Large intestine (tissue), 12 donors: ENCODE measurements around the gene IKBKE. TPM values are rescaled to one million over a fixed set of nuclear protein-coding genes. Genes with fewer than 3 reads are reported as not detected.
A peak's percentile ranks its signal among the peaks of the same experiment; 100 is the strongest.

ENCODE experiments used
- DNase-seq, 2 donors: peaks; one replicate each; pipeline versions ENCODE4 v3.0.0 to v3.0.0-alpha.2; 2013
- H3K27ac ChIP-seq: one replicate; pipeline ENCODE4 v1.5.1; 2013; ENCODE audit warnings: low read length
- H3K27me3 ChIP-seq: 2 replicates; pipeline ENCODE4 v1.6.1; 2013; ENCODE audit warnings: low read length; ENCODE audit not compliant: control insufficient read depth, insufficient read depth
- H3K36me3 ChIP-seq: 2 replicates; pipeline ENCODE4 v1.6.1; 2013; ENCODE audit warnings: low read length; ENCODE audit not compliant: control insufficient read depth, insufficient read depth
- H3K4me1 ChIP-seq: one replicate; pipeline ENCODE4 v1.6.1; 2013; ENCODE audit warnings: low read length; ENCODE audit not compliant: control insufficient read depth, insufficient read depth
- H3K4me3 ChIP-seq: one replicate; pipeline ENCODE4 v1.5.1; 2013; ENCODE audit warnings: low read length
- H3K9me3 ChIP-seq: one replicate; pipeline ENCODE4 v1.6.1; 2013; ENCODE audit warnings: mild to moderate bottlenecking, low read depth, low read length, moderate library complexity; ENCODE audit not compliant: control insufficient read depth
- WGBS: methylation state at CpG from one replicate; pipeline ENCODE4 v1.1.5; 2013; ENCODE audit warnings: low lambda C conversion rate; ENCODE audit not compliant: insufficient coverage; 5-methylcytosine and 5-hydroxymethylcytosine counted together
- long read RNA-seq, 11 donors: transcript quantifications; one replicate each; lab custom pipeline, GENCODE V29; 2026
- polyA plus RNA-seq: library from polyadenylated mRNA; unstranded; fragments of 120-200 nt; gene quantifications from one replicate; pipeline ENCODE4 v1.2.1, GENCODE V29; 2013

Gene IKBKE
- polyA plus RNA-seq = 7.5 TPM
- long read RNA-seq, donor 1 = 0 reads
- long read RNA-seq, donor 2, partial matches to known transcripts = 0 of 1 reads
- long read RNA-seq, donor 2, other reads (novel, unspliced or antisense) = 0 of 1 reads
- long read RNA-seq, donor 3 = 0 reads
- long read RNA-seq, donor 4, partial matches to known transcripts = 0 of 1 reads
- long read RNA-seq, donor 4, other reads (novel, unspliced or antisense) = 0 of 1 reads
- long read RNA-seq, donor 5, partial matches to known transcripts = 0 of 1 reads
- long read RNA-seq, donor 5, other reads (novel, unspliced or antisense) = 0 of 1 reads
- long read RNA-seq, donor 6 = 0 reads
- long read RNA-seq, donor 7 = 0 reads
- long read RNA-seq, donor 8, partial matches to known transcripts = 0 of 2 reads
- long read RNA-seq, donor 8, other reads (novel, unspliced or antisense) = 0 of 2 reads
- long read RNA-seq, donor 9, partial matches to known transcripts = 0 of 2 reads
- long read RNA-seq, donor 9, other reads (novel, unspliced or antisense) = 0 of 2 reads
- long read RNA-seq, donor 10, partial matches to known transcripts = 0 of 1 reads
- long read RNA-seq, donor 10, other reads (novel, unspliced or antisense) = 0 of 1 reads
- long read RNA-seq, donor 11 = 0 reads

- H3K9me3 ChIP-seq = no peaks in the 10 kb centered on the region
- H3K36me3 ChIP-seq = peaks cover 10% of the 10 kb centered on the region
- DNase-seq = peak; percentile 51 to 76
- WGBS = 0% methylated on average over 2 of the region's 10 CpGs
- H3K4me1 ChIP-seq = peaks cover 18% of the 10 kb centered on the region
- H3K27me3 ChIP-seq = peaks cover 8% of the 10 kb centered on the region
- no peak within 1 kb of the TSS for H3K27ac ChIP-seq
- H3K4me3 ChIP-seq = peak within 1 kb of the TSS; percentile 77
These were observed at the start of gene IKBKE for GRCh38 chr1:206469933-206470691. IKBKE (plus strand) TSS chr1:206470476; CDS start chr1:206473228, 2,752 bp downstream.

GRCh38 chr1:206421616-206422340 is 48.5 kb upstream of the IKBKE start:
- Histone ChIP-seq H3K27me3 (no peaks in the 10 kb centered on the region), H3K4me3 (no peak overlapping the region), H3K27ac (no peak overlapping the region), H3K9me3 (no peaks in the 10 kb centered on the region), H3K4me1 (peaks cover 3% of the 10 kb centered on the region), H3K36me3 (peaks cover 10% of the 10 kb centered on the region)
- no peak for DNase-seq
- 100% methylated on average over 2 of the region's 11 CpGs for WGBS

DNA sequence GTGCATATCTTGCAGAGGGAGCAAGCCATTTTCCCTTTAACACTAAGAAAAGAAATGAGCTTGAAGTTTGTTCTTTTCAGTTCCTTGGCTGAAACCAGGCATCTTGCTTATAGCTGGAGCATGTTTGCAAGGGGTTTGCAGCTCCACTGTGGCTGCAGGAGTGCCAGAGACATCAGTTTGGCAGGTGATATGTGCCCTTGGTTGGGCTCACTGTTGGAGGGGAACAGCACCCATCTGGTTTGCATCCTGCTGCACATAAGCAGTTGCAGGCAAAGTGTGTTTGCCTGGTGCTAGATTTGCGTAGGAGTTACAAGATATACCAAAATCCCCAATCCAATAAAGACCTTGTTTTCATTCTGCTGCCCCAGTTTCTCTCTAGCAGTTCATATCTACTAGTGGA is 47.8 kb upstream of the IKBKE start:
- no peaks in the 10 kb centered on the region for H3K9me3 ChIP-seq
- WGBS = no CpG with 5 or more reads among the region's 1 CpG
- H3K27me3 ChIP-seq = no peaks in the 10 kb centered on the region
- H3K27ac ChIP-seq = no peak overlapping the region
- H3K4me1 ChIP-seq = peaks cover 3% of the 10 kb centered on the region
- no peak for DNase-seq
- H3K36me3 ChIP-seq = peaks cover 10% of the 10 kb centered on the region
- no peak overlapping the region for H3K4me3 ChIP-seq

GRCh38 chr1:206427291-206427690 is 43.0 kb upstream of the IKBKE start:
- no peak overlapping the region for H3K27ac ChIP-seq
- no CpG with 5 or more reads among the region's 6 CpGs for WGBS
- H3K9me3 ChIP-seq = no peaks in the 10 kb centered on the region
- no peaks in the 10 kb centered on the region for H3K27me3 ChIP-seq
- H3K4me3 ChIP-seq = no peak overlapping the region
- no peaks in the 10 kb centered on the region for H3K4me1 ChIP-seq
- peaks cover 9% of the 10 kb centered on the region for H3K36me3 ChIP-seq
- no peak for DNase-seq

DNA sequence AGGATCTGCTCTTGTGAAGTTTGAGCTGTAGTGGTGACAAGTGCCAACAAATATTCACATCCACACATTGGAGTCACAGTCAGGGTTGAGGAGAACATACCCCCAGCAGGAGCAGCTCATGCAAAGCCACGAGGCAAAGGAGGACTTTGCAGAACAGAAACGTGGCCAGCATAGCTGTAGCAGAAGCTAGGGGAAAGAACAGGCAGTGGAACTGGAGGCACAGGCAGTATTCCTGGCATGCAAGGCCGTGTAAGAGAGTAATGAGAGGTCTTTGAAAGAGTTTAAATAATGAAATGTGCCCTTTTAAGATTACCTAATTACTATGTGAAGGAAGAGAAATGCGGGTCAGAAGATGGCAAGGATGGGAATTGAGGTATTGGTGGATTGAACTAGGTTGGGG is 40.9 kb upstream of the IKBKE start:
- Histone ChIP-seq H3K9me3 (no peaks in the 10 kb centered on the region), H3K36me3 (peaks cover 6% of the 10 kb centered on the region), H3K27ac (no peak overlapping the region), H3K4me3 (no peak overlapping the region), H3K4me1 (no peaks in the 10 kb centered on the region), H3K27me3 (no peaks in the 10 kb centered on the region)
- DNase-seq = no peak
- WGBS = 88% methylated on average over 2 of the region's 4 CpGs

DNA sequence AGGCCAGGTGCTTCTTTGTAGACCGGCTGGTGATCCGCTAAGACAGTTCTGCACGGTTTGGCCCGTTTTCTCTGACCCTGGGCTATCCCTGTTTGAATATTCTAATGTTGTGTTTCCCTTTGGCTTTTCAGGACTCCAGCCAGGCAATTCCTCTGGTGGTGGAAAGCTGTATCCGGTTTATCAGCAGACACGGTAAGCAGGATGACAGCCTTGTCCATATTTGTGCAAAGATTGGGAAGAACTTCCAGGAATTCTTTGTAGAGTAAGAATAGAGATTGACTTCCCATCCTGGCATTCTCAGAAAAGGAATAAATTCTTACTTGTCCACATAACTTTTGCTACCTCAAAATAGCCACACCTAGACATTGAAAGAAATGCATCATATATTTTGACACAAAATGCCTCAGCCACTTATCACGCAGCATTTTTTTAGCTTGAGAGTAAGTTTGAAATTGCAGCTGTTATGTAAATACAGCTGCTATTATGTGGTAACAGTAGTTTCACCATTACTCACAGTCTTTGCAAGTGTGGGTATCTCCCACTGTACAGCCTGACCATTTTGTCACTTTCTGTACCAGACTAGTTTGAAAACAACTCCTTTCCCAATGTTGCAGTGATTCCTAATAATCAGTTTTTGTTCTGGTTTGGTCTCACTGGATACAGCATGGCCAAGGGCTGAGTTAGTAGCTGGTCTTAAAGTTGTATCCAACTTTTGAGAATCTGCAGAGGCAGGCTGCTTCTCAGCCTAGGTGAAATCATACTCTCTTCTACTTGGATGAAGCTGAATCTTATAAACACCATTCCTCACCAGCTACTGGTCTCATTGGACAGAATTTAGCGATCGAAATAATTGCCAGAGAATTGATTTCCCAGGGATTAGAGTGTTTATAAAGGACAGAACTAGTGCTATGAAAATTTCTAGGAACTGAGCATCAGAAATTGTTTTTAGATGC is 40.0 kb upstream of the IKBKE start:
- WGBS = no CpG with 5 or more reads among the region's 9 CpGs
- peak; percentile 7 to 27 for DNase-seq

DNA sequence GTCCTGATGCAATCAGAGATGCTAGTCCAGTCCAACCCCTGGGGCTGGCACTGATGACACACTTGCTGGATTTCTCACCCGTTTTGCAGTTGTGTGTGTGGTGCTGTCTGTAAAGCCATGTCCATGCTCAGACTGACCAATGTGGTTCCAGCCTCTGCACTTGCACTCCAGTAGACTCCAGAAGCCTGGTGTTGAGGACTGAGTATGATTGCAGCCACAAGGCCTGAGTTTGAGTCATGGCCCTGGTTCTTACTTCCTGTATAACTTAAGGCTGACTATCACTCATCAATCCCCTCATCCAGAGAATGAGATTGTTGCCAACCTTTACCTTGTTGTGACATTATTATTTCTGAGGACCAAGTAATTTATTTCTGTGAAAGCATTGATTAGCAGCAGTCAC is 34.8 kb upstream of the IKBKE start:
- Histone ChIP-seq H3K36me3 (peaks cover 23% of the 10 kb centered on the region), H3K27me3 (no peaks in the 10 kb centered on the region)
- DNase-seq = no peak

More for the DNA sequence above, 40.0 kb upstream of the IKBKE start:
- Histone ChIP-seq H3K36me3 (peaks cover 4% of the 10 kb centered on the region), H3K27me3 (no peaks in the 10 kb centered on the region), H3K4me3 (no peak overlapping the region), H3K27ac (no peak overlapping the region), H3K9me3 (no peaks in the 10 kb centered on the region), H3K4me1 (no peaks in the 10 kb centered on the region)

DNA sequence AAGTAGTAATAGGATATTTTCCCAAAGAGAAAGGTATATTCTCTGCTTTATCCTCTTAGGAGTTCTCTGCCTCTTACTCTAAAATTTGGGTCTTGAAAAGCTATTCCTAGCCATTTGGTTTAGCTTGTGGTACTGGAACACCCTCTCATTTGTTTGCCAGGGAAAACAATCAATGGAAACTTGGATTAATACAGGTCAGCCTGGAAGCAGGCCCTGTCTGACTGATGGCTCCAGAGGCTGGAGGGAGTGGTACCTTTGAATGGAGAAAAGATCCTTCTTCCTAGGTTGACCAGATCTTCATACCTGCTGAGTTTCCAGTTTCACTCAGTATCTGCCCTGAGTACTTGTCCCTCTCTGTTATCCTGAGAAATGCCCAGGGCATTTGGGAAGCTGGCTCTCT is 31.7 kb upstream of the IKBKE start:
- H3K27me3 ChIP-seq = no peaks in the 10 kb centered on the region
- H3K4me1 ChIP-seq = no peaks in the 10 kb centered on the region
- H3K27ac ChIP-seq = no peak overlapping the region
- H3K4me3 ChIP-seq = no peak overlapping the region
- H3K9me3 ChIP-seq = no peaks in the 10 kb centered on the region
- H3K36me3 ChIP-seq = peaks cover 31% of the 10 kb centered on the region
- DNase-seq = no peak

More for the DNA sequence above, 34.8 kb upstream of the IKBKE start:
- Histone ChIP-seq H3K4me1 (no peaks in the 10 kb centered on the region), H3K9me3 (no peaks in the 10 kb centered on the region), H3K27ac (no peak overlapping the region), H3K4me3 (no peak overlapping the region)
- WGBS = no CpG with 5 or more reads among the region's 1 CpG

DNA sequence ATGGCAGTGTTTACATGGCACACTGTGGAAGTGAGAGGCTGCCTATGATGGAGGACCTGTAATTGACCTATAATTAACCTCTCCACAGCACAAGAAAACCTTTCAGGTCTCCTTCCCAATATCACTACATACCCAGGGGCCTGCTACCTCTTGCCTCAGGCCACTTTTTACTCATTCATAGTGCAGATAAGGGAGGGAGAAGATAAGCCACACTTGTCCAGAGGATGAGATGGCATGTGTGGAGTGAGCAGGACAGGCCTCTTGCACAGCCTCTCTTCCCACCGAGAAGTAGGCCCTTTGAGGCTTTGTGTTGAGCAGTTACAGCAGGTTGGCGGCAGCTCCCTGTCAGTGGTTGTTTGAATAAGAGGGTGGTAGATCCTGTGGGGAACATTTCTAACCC is 31.1 kb upstream of the IKBKE start:
- Histone ChIP-seq H3K4me3 (no peak overlapping the region), H3K9me3 (no peaks in the 10 kb centered on the region), H3K27me3 (no peaks in the 10 kb centered on the region), H3K27ac (no peak overlapping the region), H3K4me1 (no peaks in the 10 kb centered on the region), H3K36me3 (peaks cover 33% of the 10 kb centered on the region)
- no peak for DNase-seq
- no CpG with 5 or more reads among the region's 2 CpGs for WGBS
